Skeletal muscle tissue (tissue), 4 donors: ENCODE data around the gene HOTAIR. TPM values are rescaled to one million over a fixed set of nuclear protein-coding genes. Genes with fewer than 3 reads are reported as not detected.

Experiments used
- H3K27ac ChIP-seq: one replicate; pipeline ENCODE4 v1.7.0; 2013; ENCODE audit warnings: mild to moderate bottlenecking, low read depth, low read length, inconsistent platforms
- H3K27me3 ChIP-seq, 3 donors: one replicate each; pipeline ENCODE4 v1.7.0; 2013; ENCODE audit warnings: low read length in 3 of 3; ENCODE audit not compliant: control insufficient read depth in 3 of 3, insufficient read depth in 3 of 3
- H3K36me3 ChIP-seq, 3 donors: one replicate each; pipeline ENCODE4 v1.7.0; 2013; ENCODE audit warnings: low read length in 3 of 3; ENCODE audit not compliant: control insufficient read depth in 3 of 3, insufficient read depth in 3 of 3
- H3K4me1 ChIP-seq, 3 donors: one replicate each; pipeline ENCODE4 v1.7.0; 2013; ENCODE audit warnings: low read length in 3 of 3, mild to moderate bottlenecking in 3 of 3; ENCODE audit not compliant: control insufficient read depth in 3 of 3, insufficient read depth in 3 of 3
- H3K4me3 ChIP-seq, 3 donors: one replicate each; pipeline ENCODE4 v1.7.0; 2013; ENCODE audit warnings: low read length in 3 of 3
- H3K9ac ChIP-seq, 3 donors: one replicate each; pipeline ENCODE4 v1.7.0; 2013; ENCODE audit warnings: low read length in 3 of 3, mild to moderate bottlenecking in 3 of 3, moderate library complexity in 2 of 3, low read depth in 1 of 3
- H3K9me3 ChIP-seq, 3 donors: one replicate each; pipeline ENCODE4 v1.7.0; 2013; ENCODE audit warnings: low read length in 3 of 3; ENCODE audit not compliant: control insufficient read depth in 3 of 3
- total RNA-seq: library from RNA; depleted of rRNA; stranded (reverse); fragments of >200 nt; gene quantifications from one replicate; pipeline ENCODE4 v1.2.3, GENCODE V29; 2014
- donor health status: Osteomylitis.

Gene HOTAIR
- total RNA-seq, 1 donor from 2014 or later, result 2.1 TPM

DNA sequence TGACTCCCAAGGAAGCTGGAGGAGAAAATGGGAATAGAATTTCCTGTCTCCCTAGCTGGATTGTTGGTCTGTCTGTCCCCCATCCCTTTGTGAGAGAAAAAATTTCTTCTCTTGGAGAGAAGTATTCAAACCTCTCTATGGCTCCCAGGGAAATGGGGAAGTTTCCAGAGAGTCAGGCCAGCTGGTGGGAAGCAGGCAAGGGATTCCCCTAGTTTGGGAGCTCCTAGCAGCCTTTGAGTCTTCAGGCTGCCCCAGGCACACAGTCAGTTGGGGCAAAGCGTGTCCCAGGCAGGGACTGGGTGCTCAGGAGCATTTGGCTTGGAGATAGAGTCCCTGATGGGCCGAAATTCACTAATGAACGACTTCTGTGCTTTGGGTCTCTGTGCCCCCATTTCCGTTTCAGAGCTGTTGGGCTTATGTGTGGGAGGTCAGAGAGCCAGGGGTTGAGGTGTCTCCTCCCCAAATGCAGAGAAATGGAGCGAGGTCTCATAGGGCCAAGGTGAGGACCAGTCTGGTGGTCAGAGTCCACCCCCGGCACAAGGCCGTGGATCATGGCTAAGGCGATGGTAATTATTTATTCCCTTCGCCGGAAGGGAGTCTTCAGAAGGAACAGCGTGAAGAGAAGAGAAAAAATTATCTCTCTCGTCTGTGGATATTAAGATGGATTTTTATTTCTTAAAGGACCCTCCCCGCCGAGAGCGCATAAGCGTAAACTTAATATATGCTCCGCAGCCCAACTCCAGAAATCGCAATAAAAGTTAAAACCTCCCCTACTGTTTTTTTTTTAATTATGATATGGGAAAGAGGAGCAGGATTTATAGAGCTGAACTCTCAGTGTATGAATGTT is 18.6 kb upstream of the HOTAIR start:
- H3K4me1 ChIP-seq, result peaks cover 69 to 90% (median 77%) of the 10 kb centered on the region in 3 donors
- H3K4me3 ChIP-seq, result peak overlapping the region; percentile 88 to 93 (median 89)
- H3K27ac ChIP-seq, result peak overlapping the region; percentile 100
- H3K9me3 ChIP-seq, result no peaks in the 10 kb centered on the region
- no peaks in the 10 kb centered on the region for H3K36me3 ChIP-seq
- peak overlapping the region; percentile 87 to 99 (median 99) for H3K9ac ChIP-seq
- H3K27me3 ChIP-seq, result peaks cover 0 to 12% (median 3%) of the 10 kb centered on the region in 3 donors

DNA sequence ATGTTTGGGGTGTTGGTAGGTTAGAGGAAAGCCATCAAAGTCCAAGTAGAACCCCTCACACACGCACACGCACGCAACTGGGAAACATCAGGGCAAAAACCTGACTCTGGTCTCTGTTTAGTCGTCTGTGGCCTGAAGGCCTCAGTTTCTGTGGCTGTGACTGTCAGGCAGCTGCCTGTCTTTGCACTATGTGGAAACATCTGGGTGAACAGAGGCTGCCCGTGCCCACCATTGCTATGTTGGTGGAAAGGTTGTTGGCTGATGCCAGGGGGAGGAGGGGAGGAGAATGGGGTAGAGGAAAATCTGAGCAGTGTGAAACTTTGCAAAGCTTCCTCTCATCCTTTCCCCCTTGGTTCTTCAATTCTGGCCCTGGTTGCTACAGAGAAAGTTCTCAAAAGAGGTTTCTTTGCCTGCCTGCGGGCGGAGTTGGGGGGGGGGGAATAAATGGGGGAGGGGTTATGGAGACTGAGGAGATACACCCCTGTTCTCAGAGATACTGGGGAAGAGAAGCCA is 17.7 kb upstream of the HOTAIR start:
- Histone ChIP-seq H3K4me1 (peaks cover 70 to 90% (median 79%) of the 10 kb centered on the region in 3 donors), H3K9me3 (no peaks in the 10 kb centered on the region), H3K36me3 (no peaks in the 10 kb centered on the region), H3K4me3 (peak overlapping the region in 2 of 3 donors; percentile 2 to 42), H3K27ac (peak overlapping the region; percentile 100), H3K9ac (peak overlapping the region; percentile 34 to 81 (median 71)), H3K27me3 (peaks cover 0 to 13% (median 3%) of the 10 kb centered on the region in 3 donors)

- Histone ChIP-seq H3K27ac (peak overlapping the region; percentile 100), H3K4me3 (peak overlapping the region; percentile 42 to 72 (median 67)), H3K36me3 (no peaks in the 10 kb centered on the region), H3K9ac (peak overlapping the region; percentile 34 to 81 (median 71)), H3K27me3 (peaks cover 4 to 19% (median 5%) of the 10 kb centered on the region in 3 donors), H3K9me3 (no peaks in the 10 kb centered on the region), H3K4me1 (peaks cover 68 to 89% (median 75%) of the 10 kb centered on the region in 3 donors)
Measured at GRCh38 chr12:53991077-53991460, 16.3 kb upstream of the HOTAIR start.

GRCh38 chr12:53990311-53991076 is 15.7 kb upstream of the HOTAIR start:
- Histone ChIP-seq H3K36me3 (no peaks in the 10 kb centered on the region), H3K9me3 (no peaks in the 10 kb centered on the region), H3K27ac (peak overlapping the region; percentile 100), H3K9ac (peak overlapping the region; percentile 34 to 81 (median 71)), H3K4me1 (peaks cover 72 to 91% (median 74%) of the 10 kb centered on the region in 3 donors), H3K4me3 (peak overlapping the region; percentile 42 to 72 (median 67)), H3K27me3 (peaks cover 4 to 21% (median 5%) of the 10 kb centered on the region in 3 donors)

- H3K9me3 ChIP-seq, result no peaks in the 10 kb centered on the region
- peak overlapping the region; percentile 57 to 91 (median 70) for H3K4me3 ChIP-seq
- H3K9ac ChIP-seq, result peak overlapping the region; percentile 64 to 81 (median 69)
- H3K27me3 ChIP-seq, result peaks cover 4 to 21% (median 5%) of the 10 kb centered on the region in 3 donors
- peaks cover 69 to 86% (median 70%) of the 10 kb centered on the region in 3 donors for H3K4me1 ChIP-seq
- H3K36me3 ChIP-seq, result no peaks in the 10 kb centered on the region
- peak overlapping the region; percentile 100 for H3K27ac ChIP-seq
Measured at GRCh38 chr12:53989227-53990113, 14.7 kb upstream of the HOTAIR start.

GRCh38 chr12:53988541-53989226 is 13.9 kb upstream of the HOTAIR start:
- H3K9me3 ChIP-seq, result no peaks in the 10 kb centered on the region
- peak overlapping the region; percentile 100 for H3K27ac ChIP-seq
- H3K9ac ChIP-seq, result peak overlapping the region; percentile 34 to 97 (median 65)
- H3K4me1 ChIP-seq, result peaks cover 68 to 83% (median 70%) of the 10 kb centered on the region in 3 donors
- peak overlapping the region; percentile 52 to 91 (median 57) for H3K4me3 ChIP-seq
- H3K36me3 ChIP-seq, result no peaks in the 10 kb centered on the region
- H3K27me3 ChIP-seq, result peaks cover 9 to 24% (median 10%) of the 10 kb centered on the region in 3 donors

- H3K27me3 ChIP-seq, result peaks cover 10 to 24% (median 19%) of the 10 kb centered on the region in 3 donors
- no peaks in the 10 kb centered on the region for H3K36me3 ChIP-seq
- peak overlapping the region; percentile 100 for H3K27ac ChIP-seq
- H3K4me3 ChIP-seq, result peak overlapping the region; percentile 87 to 95 (median 91)
- peak overlapping the region; percentile 95 to 97 (median 97) for H3K9ac ChIP-seq
- no peaks in the 10 kb centered on the region for H3K9me3 ChIP-seq
- peaks cover 62 to 84% (median 64%) of the 10 kb centered on the region in 3 donors for H3K4me1 ChIP-seq
Measured at GRCh38 chr12:53987787-53988230, 13.1 kb upstream of the HOTAIR start.

- H3K36me3 ChIP-seq, result no peaks in the 10 kb centered on the region
- H3K27me3 ChIP-seq, result peaks cover 10 to 28% (median 24%) of the 10 kb centered on the region in 3 donors
- peaks cover 54 to 86% (median 58%) of the 10 kb centered on the region in 3 donors for H3K4me1 ChIP-seq
- H3K27ac ChIP-seq, result peak overlapping the region; percentile 100
- H3K9ac ChIP-seq, result peak overlapping the region; percentile 95 to 97 (median 97)
- peak overlapping the region; percentile 87 to 95 (median 91) for H3K4me3 ChIP-seq
- H3K9me3 ChIP-seq, result no peaks in the 10 kb centered on the region
Measured at GRCh38 chr12:53986686-53987483, 12.1 kb upstream of the HOTAIR start.
